Peyer's patch (tissue), 4 donors: ENCODE measurements around the gene RSPH9.

Source experiments
- POLR2A ChIP-seq, 2 donors: fragments of 450-650 bp; IDR thresholded peaks; one replicate each; pipeline ENCODE4 v1.5.1; 2017; ENCODE audit warnings: antibody characterized with exemption in 2 of 2, mild to moderate bottlenecking in 2 of 2, moderate library complexity in 2 of 2
- TF ChIP-seq, protein P1 (sequence below), 6 experiments: fragments of 450-650 bp in 4 of 6; fragments of 200-600 bp in 2 of 6; sonication (generic) in 1 of 6; IDR thresholded peaks; one replicate each; pipeline ENCODE4 v1.5.1; 2017 to 2019; ENCODE audit warnings: antibody characterized with exemption in 6 of 6, mild to moderate bottlenecking in 3 of 6, moderate library complexity in 1 of 6

DNA sequence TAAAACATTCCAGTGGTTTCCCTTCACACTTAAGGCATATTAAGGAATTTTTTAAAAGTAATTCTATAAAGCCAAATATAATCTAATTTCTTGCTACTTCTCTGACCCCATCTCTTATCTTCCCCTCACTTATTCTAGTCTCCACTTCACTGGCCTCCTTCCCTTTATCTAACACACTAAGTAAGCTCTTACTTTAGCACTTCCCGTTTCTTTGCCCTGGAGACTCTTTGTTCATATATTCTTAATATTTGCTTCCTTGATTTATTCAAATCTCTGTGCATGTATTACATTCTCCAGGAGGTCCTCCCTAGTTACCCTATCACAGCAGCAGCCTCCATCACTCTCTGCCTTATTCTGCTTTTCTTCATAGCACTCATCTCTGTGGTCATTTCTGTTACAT lies 36.0 kb upstream of the RSPH9 start:
- TF ChIP-seq, protein P1, sequence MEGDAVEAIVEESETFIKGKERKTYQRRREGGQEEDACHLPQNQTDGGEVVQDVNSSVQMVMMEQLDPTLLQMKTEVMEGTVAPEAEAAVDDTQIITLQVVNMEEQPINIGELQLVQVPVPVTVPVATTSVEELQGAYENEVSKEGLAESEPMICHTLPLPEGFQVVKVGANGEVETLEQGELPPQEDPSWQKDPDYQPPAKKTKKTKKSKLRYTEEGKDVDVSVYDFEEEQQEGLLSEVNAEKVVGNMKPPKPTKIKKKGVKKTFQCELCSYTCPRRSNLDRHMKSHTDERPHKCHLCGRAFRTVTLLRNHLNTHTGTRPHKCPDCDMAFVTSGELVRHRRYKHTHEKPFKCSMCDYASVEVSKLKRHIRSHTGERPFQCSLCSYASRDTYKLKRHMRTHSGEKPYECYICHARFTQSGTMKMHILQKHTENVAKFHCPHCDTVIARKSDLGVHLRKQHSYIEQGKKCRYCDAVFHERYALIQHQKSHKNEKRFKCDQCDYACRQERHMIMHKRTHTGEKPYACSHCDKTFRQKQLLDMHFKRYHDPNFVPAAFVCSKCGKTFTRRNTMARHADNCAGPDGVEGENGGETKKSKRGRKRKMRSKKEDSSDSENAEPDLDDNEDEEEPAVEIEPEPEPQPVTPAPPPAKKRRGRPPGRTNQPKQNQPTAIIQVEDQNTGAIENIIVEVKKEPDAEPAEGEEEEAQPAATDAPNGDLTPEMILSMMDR (IDR thresholded peaks at IDR 0.05): no peak
- no peak for TF ChIP-seq POLR2A (IDR thresholded peaks at IDR 0.05)
